A673 (cell line): Measurements from ENCODE around the gene DENND6A. TPM values are rescaled to one million over a fixed set of nuclear protein-coding genes. Genes with fewer than 3 reads are reported as not detected.

Experiments
- BruUV-seq: library from RNA; stranded (reverse); fragments of 400-500 nt; replicated peaks from 2 replicates; lab custom pipeline; 2021; lab: Mats Ljungman, UMichigan
- CTCF ChIA-PET: fragments of 300-600 bp; sonication (Branson Sonifier 250); formaldehyde crosslinking; loops from one replicate; lab custom pipeline; 2022; ENCODE audit warnings: antibody characterized with exemption; lab: Charles Lee
- POLR2A ChIA-PET: fragments of 300-600 bp; sonication (Branson Sonifier 250); formaldehyde crosslinking; loops from one replicate; lab custom pipeline; 2022; ENCODE audit warnings: antibody characterized with exemption; ENCODE audit not compliant: low non-redundant PET; lab: Charles Lee
- DNase-seq: peaks from one replicate; pipeline ENCODE4 v3.0.0-alpha.2; 2015; ENCODE audit warnings: low spot score
- H3K27ac ChIP-seq: fragments of 200-600 bp; sonication (generic); 2 replicates; pipeline ENCODE4 v1.5.1; 2016; ENCODE audit warnings: mixed run types, low read depth, mild to moderate bottlenecking, mixed read lengths, antibody characterized with exemption, low read length; ENCODE audit not compliant: poor library complexity, severe bottlenecking
- H3K27me3 ChIP-seq: fragments of 200-600 bp; sonication (generic); replicated peaks from 2 replicates; pipeline ENCODE4 v1.6.1; 2017; ENCODE audit warnings: mixed run types, low read depth, mild to moderate bottlenecking, mixed read lengths, antibody characterized with exemption, low read length; ENCODE audit not compliant: insufficient read depth, poor library complexity
- H3K36me3 ChIP-seq: fragments of 200-600 bp; sonication (generic); 2 replicates; pipeline ENCODE4 v1.6.1; 2016; ENCODE audit warnings: mixed run types, mild to moderate bottlenecking, mixed read lengths, antibody characterized with exemption, low read length; ENCODE audit not compliant: insufficient read depth, poor library complexity, severe bottlenecking
- H3K4me1 ChIP-seq: fragments of 200-600 bp; sonication (generic); 2 replicates; pipeline ENCODE4 v1.6.1; 2017; ENCODE audit warnings: mixed run types, mild to moderate bottlenecking, mixed read lengths, antibody characterized with exemption, low read length; ENCODE audit not compliant: insufficient read depth, poor library complexity, severe bottlenecking
- H3K4me3 ChIP-seq: fragments of 200-600 bp; sonication (generic); 2 replicates; pipeline ENCODE4 v1.5.1; 2016; ENCODE audit warnings: low read depth, mixed run types, mild to moderate bottlenecking, mixed read lengths, low read length; ENCODE audit not compliant: poor library complexity, severe bottlenecking
- H3K9me3 ChIP-seq: fragments of 200-600 bp; sonication (generic); 2 replicates; pipeline ENCODE4 v1.6.1; 2016; ENCODE audit warnings: mixed run types, low read depth, mild to moderate bottlenecking, mixed read lengths, antibody characterized with exemption, low read length; ENCODE audit not compliant: poor library complexity, severe bottlenecking
- CTCF ChIP-seq: fragments of 300-800, 200-600 bp; sonication (generic); conservative IDR thresholded peaks from 2 replicates; pipeline ENCODE4 v1.5.1; 2017; ENCODE audit warnings: low read depth, mild to moderate bottlenecking, antibody characterized with exemption, low read length, moderate library complexity, mixed read lengths
- EZH2 ChIP-seq: fragments of 200-600 bp; sonication (generic); IDR thresholded peaks from 2 replicates; pipeline ENCODE4 v1.6.1; 2017; ENCODE audit warnings: borderline replicate concordance, low read depth, mild to moderate bottlenecking, mixed read lengths, antibody characterized with exemption, low read length; ENCODE audit not compliant: poor library complexity, severe bottlenecking
- intact Hi-C: fragments of 100-400 bp; cut with micrococcal nuclease; formaldehyde crosslinking; loops from one replicate; pipeline ENCODE4 v1.10.0; 2022; ENCODE audit not compliant: unreplicated experiment
- total RNA-seq: library from RNA; stranded (reverse); gene quantifications from 2 replicates; pipeline ENCODE4 v1.2.3, GENCODE V29; 2021

Gene DENND6A
- total RNA-seq, 1 experiment from 2014 or later: 22.1 TPM

- ChIA-PET CTCF (no interaction called here), POLR2A (no interaction called here)
- no TSS peak for BruUV-seq
- H3K4me3 ChIP-seq: no peak overlapping the region
- no peak for DNase-seq
- H3K36me3 ChIP-seq: peaks cover 3% of the 10 kb centered on the region
- H3K9me3 ChIP-seq: no peaks in the 10 kb centered on the region
- no peak for TF ChIP-seq EZH2
- TF ChIP-seq CTCF: no peak
- intact Hi-C loops: no loop called here
- H3K4me1 ChIP-seq: no peaks in the 10 kb centered on the region
- no peak overlapping the region for H3K27ac ChIP-seq
- H3K27me3 ChIP-seq: no peaks in the 10 kb centered on the region
These were observed 110.3 kb downstream of the DENND6A start for GRCh38 chr3:57582474-57583168.

GRCh38 chr3:57577801-57578200 lies 115.1 kb downstream of the DENND6A start:
- no peak for DNase-seq
- Histone ChIP-seq H3K4me3 (no peak overlapping the region), H3K27ac (no peak overlapping the region), H3K4me1 (no peaks in the 10 kb centered on the region), H3K27me3 (no peaks in the 10 kb centered on the region), H3K9me3 (no peaks in the 10 kb centered on the region), H3K36me3 (peaks cover 4% of the 10 kb centered on the region)
- no TSS peak for BruUV-seq
- TF ChIP-seq CTCF: no peak
- no peak for TF ChIP-seq EZH2
- ChIA-PET CTCF (no interaction called here), POLR2A (interaction anchor here (0.6 kb wide), 1 partner anchor 8 kb away, joined by 10 read pairs; no protein-coding TSS in a partner anchor)
- intact Hi-C loops: no loop called here

- no peak for DNase-seq
- no peaks in the 10 kb centered on the region for H3K9me3 ChIP-seq
- no peak overlapping the region for H3K4me3 ChIP-seq
- CTCF ChIA-PET: no interaction called here
- H3K27me3 ChIP-seq: no peaks in the 10 kb centered on the region
- intact Hi-C loops: no loop called here
- POLR2A ChIA-PET: interaction anchor here (0.6 kb wide), 2 partner anchors 21 to 423 kb away, joined by 6 to 8 read pairs; partner anchors contain the start of gene ARF4
- H3K27ac ChIP-seq: no peak overlapping the region
- BruUV-seq: no TSS peak
- peaks cover 12% of the 10 kb centered on the region for H3K36me3 ChIP-seq
- TF ChIP-seq EZH2: no peak
- TF ChIP-seq CTCF: no peak
- no peaks in the 10 kb centered on the region for H3K4me1 ChIP-seq
These were observed 116.8 kb downstream of the DENND6A start for GRCh38 chr3:57575966-57576626.

Other genes starting within 250 kb of the DENND6A start
- not detected in 2 replicates for gene DNAH12, start 148.7 kb downstream of the DENND6A start, total RNA-seq
- 12.2 and 15.3 TPM in 2 replicates for gene PDE12, start 136.8 kb downstream of the DENND6A start, total RNA-seq
- 70.8 and 82.2 TPM in 2 replicates for gene ARF4, start 95.7 kb downstream of the DENND6A start, total RNA-seq
- 32.4 and 34.4 TPM in 2 replicates for gene SLMAP, start 63.2 kb upstream of the DENND6A start, total RNA-seq